T-helper 2 cell (primary cell): ENCODE measurements around the gene TANGO2.

Experiments
- DNase-seq, 5 experiments: peaks; one replicate each; pipeline versions ENCODE4 v3.0.0 to v3.0.0-alpha.2; 2012 to 2022

The TANGO2 gene

GRCh38 chr22:19984201-19984753 lies 36.6 kb upstream of the TANGO2 start:
- DNase-seq: no peak

GRCh38 chr22:19984851-19985811 lies 35.8 kb upstream of the TANGO2 start:
- DNase-seq: no peak

GRCh38 chr22:19986011-19986409 lies 34.9 kb upstream of the TANGO2 start:
- DNase-seq: no peak

GRCh38 chr22:19986410-19987341 lies 34.2 kb upstream of the TANGO2 start:
- peak; percentile 35 to 66 (median 46) for DNase-seq

- DNase-seq: no peak
Measured at GRCh38 chr22:19987394-19988306, 33.3 kb upstream of the TANGO2 start.

- DNase-seq: no peak
Measured at GRCh38 chr22:19988331-19988808, 32.5 kb upstream of the TANGO2 start.

- no peak for DNase-seq
Measured at GRCh38 chr22:19988965-19989724, 31.8 kb upstream of the TANGO2 start.

GRCh38 chr22:19989725-19990067 lies 31.2 kb upstream of the TANGO2 start:
- DNase-seq: no peak

GRCh38 chr22:19990188-19990587 lies 30.7 kb upstream of the TANGO2 start:
- no peak for DNase-seq

GRCh38 chr22:19990609-19991394 lies 30.1 kb upstream of the TANGO2 start:
- no peak for DNase-seq

- DNase-seq: no peak
Measured at GRCh38 chr22:19991395-19991644, 29.6 kb upstream of the TANGO2 start.

GRCh38 chr22:19991645-19992451 lies 29.1 kb upstream of the TANGO2 start:
- DNase-seq: no peak

- DNase-seq: no peak
Measured at GRCh38 chr22:19992481-19992911, 28.4 kb upstream of the TANGO2 start.

GRCh38 chr22:19992921-19993355 lies 28.0 kb upstream of the TANGO2 start:
- no peak for DNase-seq

- DNase-seq: no peak
Measured at GRCh38 chr22:19993926-19994325, 27.0 kb upstream of the TANGO2 start.

- no peak for DNase-seq
Measured at GRCh38 chr22:19994851-19995610, 25.9 kb upstream of the TANGO2 start.

GRCh38 chr22:19995611-19996339 lies 25.1 kb upstream of the TANGO2 start:
- no peak for DNase-seq
